Measurements from ENCODE around the gene OR2B2.

The OR2B2 gene

GRCh38 chr6:27870291-27870870 is 41.8 kb downstream of the OR2B2 start:
- Histone ChIP-seq H3K4me3 (no peak overlapping the region), H3K27ac (no peak overlapping the region)

- Histone ChIP-seq H3K4me3 (no peak overlapping the region), H3K27ac (no peak overlapping the region)
These were observed 43.9 kb downstream of the OR2B2 start for GRCh38 chr6:27868311-27868710.

GRCh38 chr6:27867945-27868300 is 44.3 kb downstream of the OR2B2 start:
- peak overlapping the region in 4 of 21 experiments; percentile 67 to 81 (median 76) for H3K27ac ChIP-seq
- H3K4me3 ChIP-seq, result peak overlapping the region in 2 of 7 experiments; percentile 67 to 80

DNA sequence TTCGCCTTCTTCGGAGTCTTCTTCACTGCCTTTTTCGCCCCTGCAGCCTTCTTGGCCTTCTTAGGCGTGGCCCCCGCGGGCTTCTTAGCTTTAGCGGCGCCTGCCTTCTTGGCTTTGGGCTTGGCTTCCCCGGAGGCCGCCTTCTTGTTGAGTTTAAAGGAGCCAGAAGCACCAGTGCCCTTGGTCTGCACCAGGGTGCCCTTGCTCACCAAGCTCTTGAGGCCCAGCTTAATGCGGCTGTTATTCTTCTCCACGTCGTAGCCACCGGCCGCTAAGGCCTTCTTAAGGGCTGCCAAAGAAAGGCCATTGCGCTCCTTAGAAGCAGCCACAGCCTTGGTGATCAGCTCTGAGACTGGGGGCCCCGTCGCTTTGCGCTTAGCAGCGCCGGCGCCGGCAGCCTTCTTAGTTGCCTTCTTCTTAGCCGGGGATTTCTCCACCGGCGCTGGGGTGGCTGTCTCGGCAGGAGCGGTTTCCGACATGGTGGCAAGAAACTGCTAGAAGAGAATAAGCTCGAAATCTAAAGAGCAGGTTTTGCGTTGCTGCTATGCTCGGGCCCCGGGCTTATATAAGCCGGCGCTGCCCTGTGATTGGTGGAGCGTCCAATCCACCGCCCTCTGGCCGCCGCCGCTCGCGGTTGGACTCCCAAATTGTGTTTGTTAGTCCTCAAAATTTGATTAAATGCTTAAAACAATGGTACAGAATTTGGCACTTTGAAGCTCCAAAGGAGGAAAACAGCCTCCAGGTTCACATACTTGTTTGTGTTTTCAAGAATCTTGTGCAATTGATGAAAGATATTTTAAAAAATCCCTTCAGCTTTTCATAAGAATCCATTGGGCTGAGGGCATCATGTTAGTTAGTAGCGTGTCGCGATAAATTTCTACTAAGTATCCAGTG is 44.9 kb downstream of the OR2B2 start:
- Histone ChIP-seq H3K27ac (peak overlapping the region in 13 of 21 experiments; percentile 0 to 81 (median 65)), H3K4me3 (peak overlapping the region; percentile 44 to 80 (median 57))

DNA sequence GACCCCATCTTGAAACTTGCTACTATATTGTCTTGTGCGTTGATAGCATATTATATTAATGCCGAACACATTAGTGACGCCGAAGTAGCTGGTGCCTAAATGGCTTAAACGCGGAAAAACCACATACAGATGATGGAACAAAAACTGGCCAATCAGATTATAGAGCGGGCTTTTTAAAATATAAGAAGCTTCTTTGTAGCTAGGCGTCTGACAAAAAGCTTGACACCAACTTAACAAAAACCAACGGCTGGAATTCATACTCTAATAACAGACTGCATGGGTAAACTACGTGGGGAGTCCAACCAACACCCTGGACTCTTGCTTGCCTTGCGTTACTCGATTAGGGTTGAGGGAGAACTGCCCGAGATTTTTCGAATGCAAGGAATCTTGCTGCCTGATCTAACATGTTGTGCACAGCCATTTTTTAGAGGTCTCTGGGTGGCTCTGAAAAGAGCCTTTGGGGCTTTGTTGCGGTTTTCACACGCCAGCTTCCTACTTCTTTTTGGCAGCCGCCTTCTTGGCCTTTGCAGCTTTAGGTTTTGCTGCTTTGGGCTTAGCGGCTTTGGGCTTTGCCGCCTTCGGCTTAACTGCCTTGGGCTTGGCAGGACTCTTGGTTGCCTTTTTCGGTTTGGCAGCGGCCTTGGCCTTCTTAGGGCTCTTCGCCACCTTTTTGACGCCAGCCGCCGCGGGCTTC is 45.7 kb downstream of the OR2B2 start:
- H3K4me3 ChIP-seq, result peak overlapping the region; percentile 44 to 80 (median 57)
- peak overlapping the region in 13 of 21 experiments; percentile 0 to 81 (median 65) for H3K27ac ChIP-seq

GRCh38 chr6:27865850-27866356 is 46.3 kb downstream of the OR2B2 start:
- Histone ChIP-seq H3K27ac (peak overlapping the region in 10 of 21 experiments; percentile 11 to 78 (median 44)), H3K4me3 (peak overlapping the region; percentile 44 to 80 (median 57))

- Histone ChIP-seq H3K27ac (peak overlapping the region; percentile 25 to 84 (median 76)), H3K4me3 (peak overlapping the region; percentile 44 to 80 (median 57))
These were observed 47.0 kb downstream of the OR2B2 start for GRCh38 chr6:27864906-27865849.

DNA sequence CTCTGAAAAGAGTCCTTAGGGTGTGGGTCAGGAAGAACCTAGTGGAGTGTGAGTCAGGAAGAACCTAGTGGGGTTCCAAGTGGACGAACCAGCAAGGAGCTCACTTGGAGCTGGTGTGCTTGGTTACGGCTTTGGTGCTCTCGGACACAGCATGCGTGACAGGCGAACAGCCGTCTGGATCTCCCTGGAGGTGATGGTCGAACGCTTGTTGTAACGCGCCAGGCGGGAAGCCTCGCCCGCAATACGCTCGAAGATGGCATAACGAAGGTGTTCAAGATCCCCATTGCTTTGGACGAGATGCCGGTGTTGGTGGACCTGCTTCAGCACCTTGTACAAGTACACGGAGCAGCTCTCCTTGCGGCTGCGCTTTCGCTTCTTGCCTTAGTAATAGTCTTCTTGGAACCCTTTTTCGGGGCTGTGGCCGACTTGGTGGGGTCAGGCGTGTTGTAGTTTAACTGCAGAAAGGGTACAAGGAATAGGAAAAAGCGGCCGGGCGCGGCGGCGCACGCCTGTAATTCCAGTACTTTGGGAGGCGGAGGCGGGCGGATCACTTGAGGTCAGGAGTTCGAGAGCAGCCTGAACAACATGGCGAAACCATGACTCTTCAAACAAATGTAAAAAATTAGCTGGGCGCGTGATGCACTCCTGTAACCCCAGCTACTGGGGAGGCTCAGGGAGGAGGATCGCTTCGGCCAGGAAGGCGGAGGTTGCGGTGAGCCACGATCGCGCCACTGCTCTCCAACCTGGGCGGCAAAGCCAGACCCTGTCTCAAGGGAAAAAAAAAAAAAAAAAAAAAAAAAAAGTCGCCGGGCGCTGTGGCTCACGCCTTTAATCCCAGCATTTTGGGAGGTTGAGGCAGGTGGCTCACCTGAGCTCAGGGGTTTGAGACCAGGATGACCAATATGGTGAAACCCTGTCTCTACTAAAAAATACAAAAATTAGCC is 48.0 kb downstream of the OR2B2 start:
- H3K27ac ChIP-seq, result peak overlapping the region; percentile 25 to 84 (median 76)

DNA sequence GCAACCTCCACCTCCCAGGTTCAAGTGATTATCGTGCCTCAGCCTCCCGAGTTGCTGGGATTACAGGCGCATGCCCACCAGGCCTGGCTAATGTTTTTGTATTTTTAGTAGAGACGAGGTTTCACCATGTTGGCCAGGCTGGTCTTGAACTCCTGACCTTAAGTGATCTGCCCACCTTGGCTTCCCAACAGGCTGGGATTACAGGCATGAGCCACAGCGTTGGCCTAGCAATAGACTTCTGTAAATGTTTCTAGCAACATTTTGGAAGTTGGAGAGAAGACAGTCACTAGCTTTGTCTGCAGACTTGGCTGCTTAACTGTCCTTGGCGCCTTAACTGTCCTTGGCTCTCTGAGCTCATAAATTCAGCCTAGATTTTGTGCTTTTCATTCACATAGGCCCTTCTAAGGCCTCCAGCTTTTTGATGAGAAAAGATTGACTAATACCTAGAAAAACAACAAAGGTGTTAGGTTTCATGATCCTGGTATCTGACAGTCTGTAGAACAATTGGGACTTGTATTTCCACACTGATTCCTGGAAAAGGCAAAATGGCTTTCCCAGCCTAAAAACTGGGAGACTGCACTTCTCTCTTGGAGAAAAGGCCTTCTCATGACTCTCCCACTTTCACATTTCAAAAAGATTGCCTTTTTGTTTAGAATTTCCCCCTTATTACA is 49.7 kb downstream of the OR2B2 start:
- H3K4me3 ChIP-seq, result no peak overlapping the region
- no peak overlapping the region for H3K27ac ChIP-seq

More for the DNA sequence above, 48.0 kb downstream of the OR2B2 start:
- peak overlapping the region; percentile 44 to 80 (median 57) for H3K4me3 ChIP-seq

DNA sequence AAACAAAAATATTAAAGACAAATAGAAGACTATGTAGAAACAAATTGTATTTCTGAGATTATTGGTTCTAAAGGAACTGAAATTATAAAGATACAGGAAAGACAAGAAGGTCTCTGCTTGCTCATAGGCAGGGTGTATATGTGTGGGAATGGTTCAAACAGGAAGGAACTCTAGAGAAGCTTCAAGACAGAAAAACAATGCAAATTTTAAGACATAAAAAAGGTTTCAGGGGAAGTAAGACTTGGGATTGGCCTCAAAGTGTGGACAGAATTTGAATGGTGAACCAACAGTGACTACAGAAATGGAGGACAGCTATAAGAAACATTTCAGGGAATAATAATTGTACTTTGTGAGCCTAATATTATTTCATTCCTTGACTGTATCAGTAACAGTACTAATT is 50.3 kb downstream of the OR2B2 start:
- H3K4me3 ChIP-seq, result no peak overlapping the region
- no peak overlapping the region for H3K27ac ChIP-seq

- Histone ChIP-seq H3K27ac (no peak overlapping the region), H3K4me3 (no peak overlapping the region)
These were observed 50.8 kb downstream of the OR2B2 start for GRCh38 chr6:27861276-27861840.

All from skin epidermis (tissue), 12 donors.